ENCODE data around the gene ABCC6. TPM values are rescaled to one million over a fixed set of nuclear protein-coding genes. Genes with fewer than 3 reads are reported as not detected.
"Not testable (repeated sequence)": the region's sequence is repeated elsewhere in the genome, so short reads cannot be mapped to it uniquely, and the experiment has no call there.

The ABCC6 gene
- total RNA-seq, 2 experiments from 2014 or later = not detected

DNA sequence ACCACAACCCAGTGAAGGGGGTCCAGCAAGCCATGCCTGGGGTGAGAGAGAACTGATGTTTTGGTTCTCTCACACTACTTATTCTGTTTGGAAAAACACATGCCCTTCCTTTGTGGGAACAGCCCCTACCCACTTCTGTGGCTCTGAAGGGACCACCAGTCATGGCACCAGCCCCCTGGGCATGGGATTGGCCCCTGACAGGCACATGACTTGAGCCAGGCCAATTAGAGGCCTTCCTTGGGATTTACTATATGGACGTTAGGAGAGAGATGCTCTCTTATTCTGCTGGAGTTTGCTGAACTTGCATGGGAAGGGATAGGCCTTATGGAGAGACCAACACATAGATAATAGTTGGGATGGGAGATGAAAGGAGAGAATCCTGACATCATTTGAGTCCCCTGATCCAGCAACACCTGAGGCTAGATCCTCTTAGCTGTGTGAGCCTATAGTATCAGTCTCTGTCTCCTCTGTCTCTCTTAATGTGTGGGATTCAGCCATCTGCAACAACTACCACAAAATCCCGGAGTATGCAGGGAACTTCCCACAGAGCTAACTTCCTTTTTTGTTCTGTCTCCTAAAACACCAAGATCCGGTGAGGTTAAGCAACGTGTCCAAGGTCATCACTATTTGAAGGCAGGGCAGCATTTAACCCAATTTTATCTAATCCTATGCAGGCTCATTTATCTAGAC is 16.1 kb downstream of the ABCC6 start:
- H4K20me1 ChIP-seq (ENCODE audit: insufficient read depth, low read length); DNase-seq (ENCODE audit: low spot score); POLR2A ChIA-PET; H2AFZ ChIP-seq (ENCODE audit: low read length); H3K4me1 ChIP-seq (ENCODE audit: insufficient read depth, low read length, poor library complexity, severe bottlenecking); H3K4me2 ChIP-seq (ENCODE audit: low read length); H3K79me2 ChIP-seq (ENCODE audit: insufficient read depth, low read depth, low read length); H3K27ac ChIP-seq (ENCODE audit: low read depth, low read length, poor library complexity, severe bottlenecking); CTCF ChIA-PET (ENCODE audit: unreplicated experiment); H3K4me3 ChIP-seq (ENCODE audit: low read depth, low read length, poor library complexity, severe bottlenecking); H3K36me3 ChIP-seq (ENCODE audit: insufficient read depth, low read length); BruUV-seq (replicated peaks); H3K9me2 ChIP-seq (ENCODE audit: insufficient read depth, low read length); intact Hi-C loops (cut with micrococcal nuclease; ENCODE audit: unreplicated experiment); H3K9me3 ChIP-seq (ENCODE audit: low read length): not testable (repeated sequence)

DNA sequence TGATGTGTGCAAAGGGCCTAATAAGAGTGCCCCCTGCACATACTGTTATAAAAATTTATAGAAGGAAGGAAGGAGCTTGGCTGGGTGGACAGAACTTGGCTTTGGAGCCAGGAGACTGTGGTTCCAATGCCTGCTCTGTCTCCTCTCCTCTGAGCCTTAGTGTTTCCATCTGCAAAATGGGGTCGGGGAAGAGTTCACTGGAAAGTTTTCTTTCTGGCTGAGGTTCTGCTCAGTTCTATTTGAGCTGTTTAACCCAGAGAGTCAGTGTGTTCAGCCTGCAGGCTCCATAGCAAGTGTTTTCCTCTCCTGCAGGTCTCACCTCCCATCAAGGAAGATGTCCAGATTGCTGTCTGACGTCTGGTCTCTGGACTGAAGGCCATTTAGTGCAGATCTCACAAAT is 17.4 kb downstream of the ABCC6 start:
- DNase-seq (ENCODE audit: low spot score); POLR2A ChIA-PET; H3K4me2 ChIP-seq (ENCODE audit: low read length); H3K27ac ChIP-seq (ENCODE audit: low read depth, low read length, poor library complexity, severe bottlenecking); H2AFZ ChIP-seq (ENCODE audit: low read length); H3K36me3 ChIP-seq (ENCODE audit: insufficient read depth, low read length); H3K79me2 ChIP-seq (ENCODE audit: insufficient read depth, low read depth, low read length); CTCF ChIA-PET (ENCODE audit: unreplicated experiment); H3K9me2 ChIP-seq (ENCODE audit: insufficient read depth, low read length); intact Hi-C loops (cut with micrococcal nuclease; ENCODE audit: unreplicated experiment); H3K9me3 ChIP-seq (ENCODE audit: low read length); H3K4me3 ChIP-seq (ENCODE audit: low read depth, low read length, poor library complexity, severe bottlenecking); H4K20me1 ChIP-seq (ENCODE audit: insufficient read depth, low read length); BruUV-seq (replicated peaks): not testable (repeated sequence)
- H3K4me1 ChIP-seq (ENCODE audit: insufficient read depth, low read length, poor library complexity, severe bottlenecking) = peaks cover 11% of the 10 kb centered on the region

- H2AFZ ChIP-seq (ENCODE audit: low read length); H3K36me3 ChIP-seq (ENCODE audit: insufficient read depth, low read length); H3K79me2 ChIP-seq (ENCODE audit: insufficient read depth, low read depth, low read length); H3K27ac ChIP-seq (ENCODE audit: low read depth, low read length, poor library complexity, severe bottlenecking); BruUV-seq (replicated peaks); intact Hi-C loops (cut with micrococcal nuclease; ENCODE audit: unreplicated experiment); H3K9me3 ChIP-seq (ENCODE audit: low read length); H4K20me1 ChIP-seq (ENCODE audit: insufficient read depth, low read length); CTCF ChIA-PET (ENCODE audit: unreplicated experiment); H3K9me2 ChIP-seq (ENCODE audit: insufficient read depth, low read length); H3K4me2 ChIP-seq (ENCODE audit: low read length); DNase-seq (ENCODE audit: low spot score); H3K4me3 ChIP-seq (ENCODE audit: low read depth, low read length, poor library complexity, severe bottlenecking); POLR2A ChIA-PET: not testable (repeated sequence)
- peaks cover 13% of the 10 kb centered on the region for H3K4me1 ChIP-seq (ENCODE audit: insufficient read depth, low read length, poor library complexity, severe bottlenecking)
These were observed 18.7 kb downstream of the ABCC6 start for GRCh38 chr16:16204552-16204951.

DNA sequence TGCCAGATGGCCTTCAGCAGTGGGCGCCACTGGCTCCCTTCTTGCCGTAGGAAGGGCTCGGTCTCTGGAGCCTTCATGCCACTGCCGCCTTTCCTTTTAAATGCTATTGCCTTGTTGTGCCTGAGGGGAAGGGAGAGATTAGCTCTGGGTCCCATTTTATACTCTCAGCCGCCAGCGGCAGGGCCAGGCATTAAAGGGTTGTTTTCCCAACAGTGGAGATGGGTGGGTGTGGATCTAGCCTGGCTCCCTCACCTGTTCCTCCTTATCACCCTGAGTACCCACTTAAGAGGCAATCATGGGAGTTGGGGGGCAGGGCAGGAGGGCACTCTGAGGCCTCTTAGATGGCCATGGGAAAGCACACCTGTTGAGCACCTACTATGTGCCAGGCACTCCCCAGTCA is 19.8 kb downstream of the ABCC6 start:
- POLR2A ChIA-PET; DNase-seq (ENCODE audit: low spot score); intact Hi-C loops (cut with micrococcal nuclease; ENCODE audit: unreplicated experiment); H2AFZ ChIP-seq (ENCODE audit: low read length); BruUV-seq (replicated peaks); H3K27ac ChIP-seq (ENCODE audit: low read depth, low read length, poor library complexity, severe bottlenecking); H3K9me3 ChIP-seq (ENCODE audit: low read length); H4K20me1 ChIP-seq (ENCODE audit: insufficient read depth, low read length); H3K4me3 ChIP-seq (ENCODE audit: low read depth, low read length, poor library complexity, severe bottlenecking); H3K9me2 ChIP-seq (ENCODE audit: insufficient read depth, low read length); H3K36me3 ChIP-seq (ENCODE audit: insufficient read depth, low read length); CTCF ChIA-PET (ENCODE audit: unreplicated experiment); H3K79me2 ChIP-seq (ENCODE audit: insufficient read depth, low read depth, low read length); H3K4me2 ChIP-seq (ENCODE audit: low read length): not testable (repeated sequence)
- H3K4me1 ChIP-seq (ENCODE audit: insufficient read depth, low read length, poor library complexity, severe bottlenecking) = peaks cover 13% of the 10 kb centered on the region
